Measurements from ENCODE around the gene SMARCAL1. TPM values are rescaled to one million over a fixed set of nuclear protein-coding genes. Genes with fewer than 3 reads are reported as not detected.
A peak's percentile ranks its signal among the peaks of the same experiment; 100 is the strongest.

The SMARCAL1 gene
- total RNA-seq, result 5.3 TPM

GRCh38 chr2:216412022-216412999 lies at the start of gene SMARCAL1:
TSS of gene SMARCAL1 (plus strand) at chr2:216412484. CDS start at chr2:216414705, 2,221 bp downstream.
- no peak for TF ChIP-seq CTCF (IDR thresholded peaks at IDR 0.05)
- H3K27ac ChIP-seq, result peak within 1 kb of the TSS; percentile 89 to 92
- intact Hi-C loops (cut with DNase I), result loop anchor here (5.0 kb wide), 1 partner anchor 295 kb away; no protein-coding TSS in a partner anchor

GRCh38 chr2:216362730-216363129 lies 49.6 kb upstream of the SMARCAL1 start:
- no peak for DNase-seq (ENCODE audit: low spot score in 2 of 2)
- H3K9me3 ChIP-seq, result no peaks in the 10 kb centered on the region
- TF ChIP-seq CTCF (IDR thresholded peaks at IDR 0.05), result no peak
- H3K27me3 ChIP-seq, result no peaks in the 10 kb centered on the region
- no peaks in the 10 kb centered on the region for H3K36me3 ChIP-seq
- H3K4me1 ChIP-seq, result no peaks in the 10 kb centered on the region
- H3K4me3 ChIP-seq, result no peak overlapping the region
- no peak overlapping the region for H3K27ac ChIP-seq
- intact Hi-C loops (cut with DNase I), result no loop called here

More at GRCh38 chr2:216412022-216412999, at the start of gene SMARCAL1:
- no peaks in the 10 kb centered on the region for H3K27me3 ChIP-seq
- peak; percentile 96 to 99 for DNase-seq (ENCODE audit: low spot score in 2 of 2)
- peak within 1 kb of the TSS; percentile 79 to 89 for H3K4me3 ChIP-seq
- H3K4me1 ChIP-seq, result no peaks in the 10 kb centered on the region
- no peaks in the 10 kb centered on the region for H3K9me3 ChIP-seq
- H3K36me3 ChIP-seq, result peaks cover 12 to 25% of the 10 kb centered on the region in 2 donors

GRCh38 chr2:216363221-216363620 lies 49.1 kb upstream of the SMARCAL1 start:
- H3K9me3 ChIP-seq, result no peaks in the 10 kb centered on the region
- H3K4me3 ChIP-seq, result no peak overlapping the region
- H3K36me3 ChIP-seq, result no peaks in the 10 kb centered on the region
- DNase-seq (ENCODE audit: low spot score in 2 of 2), result no peak
- intact Hi-C loops (cut with DNase I), result no loop called here
- no peaks in the 10 kb centered on the region for H3K4me1 ChIP-seq
- TF ChIP-seq CTCF (IDR thresholded peaks at IDR 0.05), result no peak
- no peaks in the 10 kb centered on the region for H3K27me3 ChIP-seq
- no peak overlapping the region for H3K27ac ChIP-seq

- TF ChIP-seq CTCF (IDR thresholded peaks at IDR 0.05), result no peak
- Histone ChIP-seq H3K4me1 (no peaks in the 10 kb centered on the region), H3K27ac (no peak overlapping the region), H3K9me3 (no peaks in the 10 kb centered on the region), H3K36me3 (no peaks in the 10 kb centered on the region), H3K4me3 (no peak overlapping the region), H3K27me3 (no peaks in the 10 kb centered on the region)
- intact Hi-C loops (cut with DNase I), result no loop called here
- no peak for DNase-seq (ENCODE audit: low spot score in 2 of 2)
Measured at GRCh38 chr2:216365518-216365917, 46.8 kb upstream of the SMARCAL1 start.

GRCh38 chr2:216366777-216367471 lies 45.4 kb upstream of the SMARCAL1 start:
- intact Hi-C loops (cut with DNase I), result no loop called here
- Histone ChIP-seq H3K36me3 (no peaks in the 10 kb centered on the region), H3K9me3 (no peaks in the 10 kb centered on the region), H3K4me3 (no peak overlapping the region), H3K4me1 (peaks cover 8% of the 10 kb centered on the region in 2 donors), H3K27me3 (peaks cover 7% of the 10 kb centered on the region), H3K27ac (no peak overlapping the region)
- DNase-seq (ENCODE audit: low spot score in 2 of 2), result no peak
- no peak for TF ChIP-seq CTCF (IDR thresholded peaks at IDR 0.05)
